Epithelial cell of esophagus (primary cell): Measurements from ENCODE around the gene POLR2F.
"Not testable (repeated sequence)": the region's sequence is repeated elsewhere in the genome, so short reads cannot be mapped to it uniquely, and the experiment has no call there.

ENCODE experiments used
- DNase-seq: peaks from one replicate; pipeline ENCODE4 v3.0.0; 2010; ENCODE audit warnings: low read depth
- H3K4me3 ChIP-seq: 2 replicates; pipeline ENCODE4 v1.5.1; 2011; ENCODE audit warnings: mild to moderate bottlenecking, low read length, control low read depth
- TF ChIP-seq, protein P1 (sequence below): IDR thresholded peaks from 2 replicates; pipeline ENCODE4 v1.5.1; 2011; ENCODE audit warnings: low read depth, mild to moderate bottlenecking, low read length, control low read depth, inconsistent platforms; ENCODE audit not compliant: insufficient read depth; ENCODE audit errors: missing control alignments

The POLR2F gene

DNA sequence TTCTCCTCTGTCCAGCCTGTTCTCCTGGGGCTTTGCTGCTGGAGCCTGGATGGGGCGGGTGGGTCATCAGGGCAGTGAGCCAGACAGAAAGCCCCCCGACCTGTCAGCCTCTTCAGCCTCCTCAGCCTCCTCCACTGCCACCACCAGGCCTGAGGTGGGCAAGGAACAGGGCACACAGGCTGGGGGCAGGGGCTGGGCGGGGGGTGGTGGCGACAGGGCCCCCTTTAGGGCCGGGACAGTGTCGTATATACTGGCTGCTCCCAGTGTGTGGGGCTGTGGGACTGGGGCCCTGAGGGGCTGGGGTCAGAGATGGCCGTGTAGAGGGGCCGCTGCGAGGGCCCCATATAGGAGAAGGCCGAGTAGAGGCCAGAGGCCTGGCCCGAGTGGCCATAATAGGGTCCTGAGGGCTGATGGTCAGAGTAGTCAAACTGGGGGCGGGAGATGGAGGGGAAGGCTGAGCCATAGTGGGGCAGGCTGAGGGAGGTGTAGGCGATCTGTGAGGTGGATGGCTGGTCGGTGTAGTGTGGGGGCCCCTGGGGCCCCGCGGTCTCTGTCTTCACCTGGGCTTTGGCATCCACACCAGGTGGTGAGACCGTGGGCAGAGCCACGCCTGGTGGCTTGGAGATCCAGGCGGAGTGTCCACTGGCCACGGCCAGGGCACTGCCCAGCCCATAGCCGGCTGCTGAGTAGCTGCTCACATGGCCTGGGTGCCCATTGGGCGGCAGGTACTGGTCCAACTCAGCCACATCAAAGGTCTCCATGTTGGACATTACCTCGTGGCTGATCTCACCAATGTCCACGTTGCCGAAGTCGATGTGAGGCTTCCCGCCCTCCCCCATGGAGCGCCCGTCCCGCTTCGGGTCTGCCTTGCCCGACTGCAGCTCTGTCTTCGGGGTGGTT, 20.0 kb downstream of the POLR2F start:
- H3K4me3 ChIP-seq: no peak overlapping the region
- DNase-seq: no peak
- TF ChIP-seq, protein P1, sequence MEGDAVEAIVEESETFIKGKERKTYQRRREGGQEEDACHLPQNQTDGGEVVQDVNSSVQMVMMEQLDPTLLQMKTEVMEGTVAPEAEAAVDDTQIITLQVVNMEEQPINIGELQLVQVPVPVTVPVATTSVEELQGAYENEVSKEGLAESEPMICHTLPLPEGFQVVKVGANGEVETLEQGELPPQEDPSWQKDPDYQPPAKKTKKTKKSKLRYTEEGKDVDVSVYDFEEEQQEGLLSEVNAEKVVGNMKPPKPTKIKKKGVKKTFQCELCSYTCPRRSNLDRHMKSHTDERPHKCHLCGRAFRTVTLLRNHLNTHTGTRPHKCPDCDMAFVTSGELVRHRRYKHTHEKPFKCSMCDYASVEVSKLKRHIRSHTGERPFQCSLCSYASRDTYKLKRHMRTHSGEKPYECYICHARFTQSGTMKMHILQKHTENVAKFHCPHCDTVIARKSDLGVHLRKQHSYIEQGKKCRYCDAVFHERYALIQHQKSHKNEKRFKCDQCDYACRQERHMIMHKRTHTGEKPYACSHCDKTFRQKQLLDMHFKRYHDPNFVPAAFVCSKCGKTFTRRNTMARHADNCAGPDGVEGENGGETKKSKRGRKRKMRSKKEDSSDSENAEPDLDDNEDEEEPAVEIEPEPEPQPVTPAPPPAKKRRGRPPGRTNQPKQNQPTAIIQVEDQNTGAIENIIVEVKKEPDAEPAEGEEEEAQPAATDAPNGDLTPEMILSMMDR: no peak

DNA sequence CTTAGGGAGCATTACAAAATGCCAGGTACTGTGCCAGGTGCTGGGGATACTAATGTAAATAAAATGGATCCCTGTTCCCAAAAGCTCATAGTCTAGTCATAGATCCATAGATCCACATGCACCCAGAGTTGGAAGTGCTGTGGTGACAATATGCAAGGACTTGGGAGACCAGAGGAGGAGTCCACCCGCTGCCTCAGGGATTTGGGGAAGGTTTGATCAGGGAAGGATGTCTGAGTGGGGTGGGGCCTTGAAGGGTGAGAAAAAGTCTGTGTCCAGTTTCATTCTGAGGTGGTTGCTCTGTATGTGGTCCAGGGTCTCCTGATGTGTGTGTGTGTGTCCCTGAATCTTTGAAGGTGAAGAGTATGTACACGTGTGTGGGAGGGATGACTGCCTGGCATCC, 21.7 kb downstream of the POLR2F start:
- DNase-seq: no peak
- TF ChIP-seq, protein P1: no peak
- no peak overlapping the region for H3K4me3 ChIP-seq

DNA sequence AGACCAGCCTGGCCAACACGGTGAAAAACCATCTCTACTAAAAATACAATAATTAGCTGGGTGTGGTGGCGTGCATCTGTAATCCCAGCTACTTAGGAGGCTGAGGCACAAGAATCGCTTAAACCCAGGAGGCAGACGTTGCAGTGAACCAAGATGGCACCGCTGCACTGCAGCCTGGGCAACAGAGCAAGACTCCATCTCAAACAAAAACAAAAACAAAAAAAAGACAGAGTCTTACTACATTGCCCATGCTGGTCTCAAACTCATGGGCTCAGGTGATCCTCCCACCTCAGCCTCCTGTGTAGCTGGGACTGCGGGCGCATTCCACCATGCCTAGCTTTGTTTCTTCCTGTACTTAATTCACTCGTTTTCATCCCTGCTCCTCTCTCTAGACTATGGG, 22.5 kb downstream of the POLR2F start:
- not testable (repeated sequence) for DNase-seq, H3K4me3 ChIP-seq

DNA sequence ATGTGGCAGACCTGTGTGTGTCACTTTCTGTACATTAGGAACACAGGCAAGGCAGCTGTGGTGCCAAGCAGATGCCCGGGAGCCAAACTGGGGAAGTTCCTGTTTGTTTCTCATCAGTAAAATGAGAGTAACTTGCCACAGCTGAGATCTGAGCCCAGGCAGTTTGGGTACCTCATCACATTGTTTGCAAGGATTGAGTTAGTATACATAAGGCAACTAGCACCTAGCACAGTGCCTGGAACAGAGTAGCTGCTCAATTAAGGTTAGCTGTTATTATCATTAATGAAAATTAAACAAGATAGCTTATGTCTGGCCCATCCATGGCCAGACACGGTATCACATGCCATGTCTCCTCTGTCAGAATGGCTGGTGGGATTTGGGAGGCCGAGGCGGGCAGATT, 23.0 kb downstream of the POLR2F start:
- TF ChIP-seq, protein P1: no peak
- no peak for DNase-seq
- no peak overlapping the region for H3K4me3 ChIP-seq

DNA sequence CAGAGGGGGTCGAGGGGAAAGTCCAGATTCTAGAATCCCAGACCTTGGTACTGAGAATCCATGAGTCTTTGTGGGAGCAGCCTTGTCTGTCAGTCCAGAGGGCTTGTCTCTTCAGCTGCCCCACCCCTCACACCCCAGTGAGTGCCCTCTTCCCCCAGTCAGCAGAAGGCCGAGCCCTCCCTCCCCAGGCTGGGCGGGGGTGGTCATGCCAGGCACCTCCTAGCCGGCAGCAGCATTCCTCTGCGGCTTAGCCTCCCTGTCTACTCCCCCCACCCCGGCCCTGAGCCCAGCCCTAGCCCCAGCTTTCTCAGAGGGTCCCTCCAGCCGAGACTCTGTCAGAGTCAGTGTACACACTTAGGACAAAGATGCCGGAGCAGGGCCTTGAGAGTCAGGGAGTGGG, 26.3 kb downstream of the POLR2F start:
- no peak overlapping the region for H3K4me3 ChIP-seq
- TF ChIP-seq, protein P1: no peak
- DNase-seq: no peak

DNA sequence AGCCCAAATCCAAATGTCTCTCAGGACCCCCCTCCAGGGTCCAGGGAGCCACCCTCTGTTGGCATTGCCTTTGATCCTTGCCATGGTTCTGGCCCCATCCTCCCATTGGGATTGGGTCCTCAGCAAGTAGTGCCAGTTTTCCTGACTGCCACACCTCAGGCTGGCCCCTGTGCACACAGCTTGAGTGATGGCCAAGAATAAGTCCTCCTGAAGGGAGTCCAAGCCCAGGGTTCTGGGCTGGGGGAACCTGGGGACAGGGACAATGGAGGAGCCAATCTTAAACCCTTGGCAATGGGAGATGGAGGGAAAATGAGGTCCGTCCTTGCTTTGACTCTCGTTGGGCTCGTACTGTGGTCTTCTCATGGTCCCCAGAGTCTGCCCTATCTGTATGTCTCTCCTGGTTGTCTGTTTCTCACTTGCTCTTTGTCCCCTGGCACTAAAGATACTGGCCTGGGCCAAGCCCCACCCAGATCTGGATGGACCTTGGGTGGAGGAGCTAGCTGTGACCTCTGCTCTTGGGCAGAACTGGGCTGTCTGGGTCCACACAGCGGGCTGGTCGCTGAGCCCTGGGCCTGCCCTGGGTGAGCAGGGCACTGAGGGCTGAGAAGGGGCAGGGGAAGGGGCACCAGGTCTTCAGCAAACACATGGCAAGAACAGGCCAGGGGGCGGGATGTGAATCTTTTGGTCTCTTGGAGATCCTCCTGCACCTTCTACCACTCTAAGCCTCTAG, 27.9 kb downstream of the POLR2F start:
- H3K4me3 ChIP-seq: no peak overlapping the region
- TF ChIP-seq, protein P1: no peak
- DNase-seq: no peak

DNA sequence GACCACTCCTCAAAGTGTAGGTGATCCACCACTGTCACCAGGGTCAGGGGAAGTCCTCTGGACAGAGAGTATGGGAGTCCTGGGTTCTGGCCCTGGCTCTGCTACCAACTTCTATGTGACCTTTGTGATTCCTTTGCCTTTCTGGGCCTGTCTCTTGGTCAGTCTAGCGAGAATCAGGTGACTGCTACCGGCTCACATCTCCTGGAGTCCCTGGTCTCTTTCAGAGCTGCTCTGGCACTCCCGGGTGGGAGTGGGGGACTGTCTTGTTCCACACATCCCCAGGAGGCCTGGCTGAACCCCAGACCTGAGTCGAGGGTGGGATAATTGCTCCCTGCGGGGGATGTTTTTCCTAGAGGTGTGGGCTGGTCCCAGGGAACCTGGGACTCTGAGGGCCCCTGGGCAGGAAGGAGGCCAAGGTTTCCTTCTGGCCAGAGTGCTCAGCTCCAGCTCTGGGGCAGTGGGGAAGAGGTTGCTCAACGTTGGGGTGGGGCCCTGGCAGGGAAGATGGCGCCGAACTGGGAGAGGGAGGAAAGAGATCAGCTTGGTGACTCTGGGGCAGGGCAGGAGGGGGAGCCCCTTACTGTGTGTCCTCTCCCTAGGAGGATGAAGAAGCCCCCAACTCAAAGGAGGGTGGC, 28.8 kb downstream of the POLR2F start:
- no peak for DNase-seq
- H3K4me3 ChIP-seq: no peak overlapping the region
- TF ChIP-seq, protein P1: no peak
